H1 (cell line): ENCODE measurements around the gene CAMK2N2. TPM values are rescaled to one million over a fixed set of nuclear protein-coding genes. Genes with fewer than 3 reads are reported as not detected.

Source experiments
- CTCF ChIA-PET: fragments of 300-600 bp; sonication (Branson Sonifier 250); formaldehyde crosslinking; loops from one replicate; lab custom pipeline; 2021; ENCODE audit not compliant: partially characterized antibody; lab: Charles Lee
- POLR2A ChIA-PET: fragments of 300-600 bp; sonication (Branson Sonifier 250); formaldehyde crosslinking; loops from one replicate; lab custom pipeline; 2021; ENCODE audit warnings: inconsistent platforms; ENCODE audit not compliant: partially characterized antibody; lab: Charles Lee
- DNase-seq, 2 experiments: peaks; one replicate each; pipeline versions ENCODE4 v3.0.0 to v3.0.0-alpha.2; 2010 to 2022; ENCODE audit warnings: low spot score in 2 of 2, low read depth in 1 of 2, mixed read lengths in 1 of 2
- FAIRE-seq: peaks from 2 replicates; lab custom pipeline; 2011; peaks lifted over from hg19 to GRCh38; lab: Jason Lieb, UNC
- H2AFZ ChIP-seq: 2 replicates; pipeline ENCODE4 v1.8.1; 2012; ENCODE audit warnings: low read length, inconsistent platforms
- H2AK5ac ChIP-seq: 2 replicates; pipeline ENCODE4 v1.6.1; 2013; ENCODE audit warnings: low read depth, low read length
- H2BK120ac ChIP-seq: replicated peaks from 2 replicates; pipeline ENCODE3; 2013; ENCODE audit warnings: low read depth, low read length, inconsistent platforms
- H2BK12ac ChIP-seq: 2 replicates; pipeline ENCODE4 v1.6.1; 2013; ENCODE audit warnings: low read depth, low read length
- H2BK15ac ChIP-seq: 2 replicates; pipeline ENCODE4 v1.6.1; 2013; ENCODE audit warnings: low read length
- H2BK20ac ChIP-seq: 2 replicates; pipeline ENCODE4 v1.6.1; 2013; ENCODE audit warnings: low read length
- H2BK5ac ChIP-seq: 2 replicates; pipeline ENCODE4 v1.6.1; 2013; ENCODE audit warnings: low read depth, low read length
- H3K14ac ChIP-seq: 2 replicates; pipeline ENCODE4 v1.6.1; 2013; ENCODE audit warnings: inconsistent platforms; ENCODE audit not compliant: insufficient read length
- H3K18ac ChIP-seq: 2 replicates; pipeline ENCODE4 v1.6.1; 2013; ENCODE audit warnings: low read length; ENCODE audit errors: extremely low read depth
- H3K23ac ChIP-seq: 2 replicates; pipeline ENCODE4 v1.6.1; 2013; ENCODE audit warnings: inconsistent platforms; ENCODE audit not compliant: insufficient read length
- H3K23me2 ChIP-seq: 2 replicates; pipeline ENCODE4 v1.6.1; 2013; ENCODE audit warnings: low read depth, low read length
- H3K27ac ChIP-seq: 2 replicates; pipeline ENCODE4 v1.6.1; 2011; ENCODE audit warnings: low read depth, low read length, inconsistent platforms
- H3K27me3 ChIP-seq, 4 experiments: replicated peaks in 1 of 4; 1 replicate in 1 of 4; 2 replicates in 3 of 4; pipeline versions ENCODE4 v1.6.1 to v1.8.1; 2011 to 2013; ENCODE audit warnings: low read length in 3 of 4, mild to moderate bottlenecking in 3 of 4, inconsistent platforms in 2 of 4, mixed read lengths in 2 of 4, moderate library complexity in 1 of 4; ENCODE audit not compliant: control insufficient read depth in 3 of 4, insufficient read depth in 3 of 4; ENCODE audit errors: extremely low read depth in 1 of 4
- H3K36me3 ChIP-seq, 4 experiments: 2 replicates each; pipeline versions ENCODE4 v1.6.1 to v1.8.1; 2011 to 2013; ENCODE audit warnings: mild to moderate bottlenecking in 4 of 4, low read length in 3 of 4, moderate library complexity in 2 of 4, control low read depth in 1 of 4, inconsistent platforms in 1 of 4; ENCODE audit not compliant: insufficient read depth in 4 of 4, control insufficient read depth in 2 of 4
- H3K4ac ChIP-seq: replicated peaks from 2 replicates; pipeline ENCODE3; 2013; ENCODE audit warnings: low read length, low read depth, mixed read lengths, inconsistent platforms; ENCODE audit not compliant: insufficient read length
- H3K4me1 ChIP-seq, 4 experiments: replicated peaks in 1 of 4; 1 replicate in 1 of 4; 2 replicates in 3 of 4; pipeline versions ENCODE4 v1.6.1 to v1.8.1; 2011 to 2013; ENCODE audit warnings: low read length in 3 of 4, inconsistent platforms in 2 of 4, mixed read lengths in 1 of 4; ENCODE audit not compliant: insufficient read depth in 4 of 4, control insufficient read depth in 3 of 4
- H3K4me2 ChIP-seq, 2 experiments: 2 replicates each; pipeline versions ENCODE4 v1.6.1 to v1.8.1; 2011 to 2013; ENCODE audit warnings: low read depth in 2 of 2, low read length in 2 of 2, control low read depth in 1 of 2, inconsistent platforms in 1 of 2, mild to moderate bottlenecking in 1 of 2; ENCODE audit not compliant: insufficient read depth in 1 of 2
- H3K4me3 ChIP-seq, 4 experiments: fragments of 200-600, 300-600 bp in 1 of 4; sonication (generic), shearing (Covaris generic), sonication (Bioruptor Twin) in 1 of 4; 2 replicates each; pipeline versions ENCODE4 v1.5.1 to v1.8.1; 2011 to 2016; ENCODE audit warnings: low read length in 4 of 4, low read depth in 3 of 4, control low read depth in 2 of 4, inconsistent platforms in 2 of 4, mild to moderate bottlenecking in 2 of 4, mixed read lengths in 1 of 4, moderate library complexity in 1 of 4; ENCODE audit not compliant: insufficient read depth in 2 of 4; ENCODE audit errors: extremely low read depth in 1 of 4
- H3K56ac ChIP-seq: replicated peaks from 2 replicates; pipeline ENCODE3; 2013; ENCODE audit warnings: low read depth, mild to moderate bottlenecking, mixed read lengths, low read length, inconsistent platforms; ENCODE audit not compliant: insufficient read length
- H3K79me1 ChIP-seq: 2 replicates; pipeline ENCODE4 v1.6.1; 2013; ENCODE audit warnings: low read depth, low read length, control low read depth
- H3K79me2 ChIP-seq, 2 experiments: 2 replicates each; pipeline versions ENCODE4 v1.6.1 to v1.8.1; 2012 to 2013; ENCODE audit warnings: low read length in 2 of 2, mild to moderate bottlenecking in 2 of 2, inconsistent platforms in 1 of 2; ENCODE audit not compliant: insufficient read depth in 2 of 2, control insufficient read depth in 1 of 2
- H3K9ac ChIP-seq, 4 experiments: replicated peaks in 1 of 4; 1 replicate in 1 of 4; 2 replicates in 3 of 4; pipeline versions ENCODE4 v1.6.1 to v1.8.1; 2011 to 2013; ENCODE audit warnings: low read depth in 3 of 4, low read length in 3 of 4, control low read depth in 2 of 4, mild to moderate bottlenecking in 2 of 4, moderate library complexity in 2 of 4, inconsistent platforms in 1 of 4; ENCODE audit errors: extremely low read depth in 1 of 4
- H3K9me3 ChIP-seq, 2 experiments: 2 replicates each; pipeline versions ENCODE4 v1.6.1 to v1.8.1; 2012 to 2013; ENCODE audit warnings: mild to moderate bottlenecking in 2 of 2, moderate library complexity in 2 of 2, control low read depth in 1 of 2, inconsistent platforms in 1 of 2, low read depth in 1 of 2, low read length in 1 of 2, mixed read lengths in 1 of 2; ENCODE audit not compliant: insufficient read depth in 2 of 2
- H4K20me1 ChIP-seq, 2 experiments: replicated peaks in 1 of 2; 2 replicates each; pipeline versions ENCODE3 to v1.8.1; 2011 to 2013; ENCODE audit warnings: inconsistent platforms in 2 of 2, low read length in 2 of 2, mild to moderate bottlenecking in 1 of 2; ENCODE audit not compliant: insufficient read depth in 2 of 2, control insufficient read depth in 1 of 2
- H4K5ac ChIP-seq: 2 replicates; pipeline ENCODE4 v1.6.1; 2013; ENCODE audit warnings: low read length, low read depth, mixed read lengths, inconsistent platforms; ENCODE audit not compliant: insufficient read length
- H4K8ac ChIP-seq: 2 replicates; pipeline ENCODE4 v1.8.0; 2013; ENCODE audit warnings: mild to moderate bottlenecking, moderate library complexity, low read length, inconsistent platforms; ENCODE audit not compliant: insufficient read depth; ENCODE audit errors: extremely low read depth
- H4K91ac ChIP-seq: replicated peaks from 2 replicates; pipeline ENCODE3; 2013; ENCODE audit warnings: low read length, mixed read lengths, inconsistent platforms; ENCODE audit not compliant: insufficient read length
- BCL11A ChIP-seq, 2 experiments: IDR thresholded peaks; one replicate each; pipeline ENCODE4 v1.6.1; 2011; ENCODE audit warnings: low read depth in 2 of 2, low read length in 2 of 2, mild to moderate bottlenecking in 2 of 2
- CBX8 ChIP-seq: fragments of 300-800, 300-1000 bp; sonication (generic); IDR thresholded peaks from 2 replicates; pipeline ENCODE4 v1.7.1; 2016; ENCODE audit warnings: low read depth, low read length, borderline replicate concordance
- CEBPB ChIP-seq: IDR thresholded peaks from 2 replicates; pipeline ENCODE4 v1.6.1; 2012; ENCODE audit warnings: low read depth, low read length
- HDAC6 ChIP-seq: IDR thresholded peaks from one replicate; pipeline ENCODE4 v1.7.1; 2012; ENCODE audit warnings: low read depth, mild to moderate bottlenecking, inconsistent platforms, low read length, moderate library complexity
- MAX ChIP-seq: IDR thresholded peaks from 2 replicates; pipeline ENCODE4 v1.6.1; 2012; ENCODE audit warnings: inconsistent platforms
- SIX5 ChIP-seq: IDR thresholded peaks from 2 replicates; pipeline ENCODE4 v1.6.1; 2011; ENCODE audit warnings: mild to moderate bottlenecking, low read depth, low read length
- SP4 ChIP-seq: IDR thresholded peaks from 2 replicates; pipeline ENCODE4 v1.6.1; 2012; ENCODE audit warnings: low read length, inconsistent platforms
- SUZ12 ChIP-seq: fragments of 200-600 bp; sonication (generic); IDR thresholded peaks from 2 replicates; pipeline ENCODE4 v1.6.1; 2012; ENCODE audit warnings: mild to moderate bottlenecking, inconsistent platforms, low read length, moderate library complexity, mixed read lengths
- TAF1 ChIP-seq: IDR thresholded peaks from 2 replicates; pipeline ENCODE4 v1.6.1; 2011; ENCODE audit warnings: mild to moderate bottlenecking, low read depth, low read length
- TBP ChIP-seq: IDR thresholded peaks from 2 replicates; pipeline ENCODE4 v1.6.1; 2011; ENCODE audit warnings: low read depth, low read length, improper control_type of control experiment
- WGBS, 2 experiments: shearing (Covaris generic) in 1 of 2; methylation state at CpG; one replicate each; pipeline versions ENCODE4 v1.1.6 to v1.1.7; 2013 to 2015; ENCODE audit warnings: low lambda C conversion rate in 2 of 2, mixed read lengths in 2 of 2, inconsistent platforms in 1 of 2, low coverage in 1 of 2, missing lambda C conversion rate in 1 of 2; ENCODE audit not compliant: insufficient replicate concordance in 2 of 2, insufficient coverage in 1 of 2, insufficient read length in 1 of 2; ENCODE audit errors: extremely low coverage in 1 of 2, missing lambda C conversion rate in 1 of 2; 5-methylcytosine and 5-hydroxymethylcytosine counted together
- polyA plus RNA-seq, 7 experiments: library from polyadenylated mRNA; depleted of rRNA in 3 of 7; stranded (reverse) in 5 of 7; unstranded in 2 of 7; fragments of >200 nt in 5 of 7; fragments of 200-250 nt in 2 of 7; gene quantifications; 1 replicate in 5 of 7; 2 replicates in 1 of 7; 4 replicates in 1 of 7; pipeline versions ENCODE4 v1.2.1 to v1.2.3, GENCODE V29; 2011 to 2013; ENCODE audit warnings: missing spikeins in 2 of 7, mixed read lengths in 2 of 7
- total RNA-seq: library from RNA; stranded (reverse); fragmentation: NEBNext Ultra II Directional; extraction: Animal tissue kit (Norgen Biotek cat#: 25700); gene quantifications from 2 replicates; pipeline ENCODE4 v1.2.1, GENCODE V29; 2021
- TF ChIP-seq, protein P1 (sequence below), 3 experiments: IDR thresholded peaks; 1 replicate in 2 of 3; 2 replicates in 1 of 3; pipeline versions ENCODE4 v1.5.1 to v1.6.1; 2011; ENCODE audit warnings: low read length in 3 of 3, mild to moderate bottlenecking in 3 of 3, inconsistent platforms in 2 of 3, low read depth in 1 of 3, moderate library complexity in 1 of 3; ENCODE audit not compliant: insufficient read depth in 1 of 3; ENCODE audit errors: control extremely low read depth in 1 of 3

CAMK2N2 gene
- total and polyA plus RNA-seq, 2 of the 8 experiments (the other 6 are each of a cell fraction or from before 2014, with no cell fraction given) = 4.0 to 17.7 TPM

DNA sequence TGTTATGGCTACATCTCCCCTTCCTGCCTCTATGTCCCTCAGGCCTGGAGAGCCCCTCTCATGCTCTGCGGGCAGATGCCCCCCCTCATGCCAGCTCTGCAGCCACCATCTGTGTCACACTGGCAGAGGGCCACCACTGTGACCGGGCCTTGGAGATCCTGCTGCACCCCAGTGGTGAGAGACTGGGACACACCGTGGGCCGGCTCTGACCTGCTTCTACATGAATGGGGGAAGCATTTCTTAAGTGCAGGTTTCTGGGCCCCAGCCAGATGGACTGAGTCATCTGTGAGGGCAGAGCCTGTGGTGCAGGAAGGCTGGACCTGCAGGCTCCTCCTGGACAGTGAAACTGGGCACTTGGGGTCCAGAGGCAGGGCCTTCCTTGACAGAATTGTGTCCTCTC, 27.1 kb downstream of the CAMK2N2 start:
- peaks cover 4 to 7% of the 10 kb centered on the region in 2 experiments for H4K20me1 ChIP-seq
- ChIA-PET POLR2A (interaction anchor here (1.2 kb wide), 1 partner anchor 9 kb away, joined by 3 read pairs; no protein-coding TSS in a partner anchor), CTCF (interaction anchor here (0.7 kb wide), 1 partner anchor 1000 kb away, joined by 3 read pairs; no protein-coding TSS in a partner anchor)
- no peak for TF ChIP-seq SUZ12
- no peak for TF ChIP-seq CBX8
- TF ChIP-seq HDAC6 = no peak
- TF ChIP-seq TAF1 = no peak
- TF ChIP-seq TBP = no peak
- no peak for TF ChIP-seq SP4
- no peak for TF ChIP-seq MAX
- no peak for TF ChIP-seq SIX5
- TF ChIP-seq CEBPB = no peak
- TF ChIP-seq, protein P1, sequence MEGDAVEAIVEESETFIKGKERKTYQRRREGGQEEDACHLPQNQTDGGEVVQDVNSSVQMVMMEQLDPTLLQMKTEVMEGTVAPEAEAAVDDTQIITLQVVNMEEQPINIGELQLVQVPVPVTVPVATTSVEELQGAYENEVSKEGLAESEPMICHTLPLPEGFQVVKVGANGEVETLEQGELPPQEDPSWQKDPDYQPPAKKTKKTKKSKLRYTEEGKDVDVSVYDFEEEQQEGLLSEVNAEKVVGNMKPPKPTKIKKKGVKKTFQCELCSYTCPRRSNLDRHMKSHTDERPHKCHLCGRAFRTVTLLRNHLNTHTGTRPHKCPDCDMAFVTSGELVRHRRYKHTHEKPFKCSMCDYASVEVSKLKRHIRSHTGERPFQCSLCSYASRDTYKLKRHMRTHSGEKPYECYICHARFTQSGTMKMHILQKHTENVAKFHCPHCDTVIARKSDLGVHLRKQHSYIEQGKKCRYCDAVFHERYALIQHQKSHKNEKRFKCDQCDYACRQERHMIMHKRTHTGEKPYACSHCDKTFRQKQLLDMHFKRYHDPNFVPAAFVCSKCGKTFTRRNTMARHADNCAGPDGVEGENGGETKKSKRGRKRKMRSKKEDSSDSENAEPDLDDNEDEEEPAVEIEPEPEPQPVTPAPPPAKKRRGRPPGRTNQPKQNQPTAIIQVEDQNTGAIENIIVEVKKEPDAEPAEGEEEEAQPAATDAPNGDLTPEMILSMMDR (IDR thresholded peaks at IDR 0.05; ENCODE audit: control extremely low read depth in 1 of 3, insufficient read depth in 1 of 3, low read depth in 1 of 3, low read length in 3 of 3) = no peak
- TF ChIP-seq BCL11A (IDR thresholded peaks at IDR 0.05; ENCODE audit: low read depth in 2 of 2, low read length in 2 of 2) = no peak
- H3K9me3 ChIP-seq = no peaks in the 10 kb centered on the region
- H3K23me2 ChIP-seq = peaks cover 8% of the 10 kb centered on the region; the same call in 1 of the 2 replicates
- peaks cover 27 to 44% (median 38%) of the 10 kb centered on the region in 4 experiments for H3K27me3 ChIP-seq
- no peak overlapping the region for H2AFZ ChIP-seq
- H2BK5ac ChIP-seq = no peak overlapping the region
- no peak overlapping the region for H4K8ac ChIP-seq
- no peak overlapping the region for H3K9ac ChIP-seq
- H3K23ac ChIP-seq = no peak overlapping the region
- no peak overlapping the region for H3K4me3 ChIP-seq
- DNase-seq (no peak), FAIRE-seq (no peak)
- no peak overlapping the region for H2BK12ac ChIP-seq
- peaks cover 0 to 14% (median 2%) of the 10 kb centered on the region in 4 experiments; a peak in 3 of 7 replicates for H3K4me1 ChIP-seq
- H3K79me1 ChIP-seq = no peaks in the 10 kb centered on the region
- H2AK5ac ChIP-seq = no peak overlapping the region
- WGBS, 2 experiments = 87% methylated on average over 4 of the region's 4 CpGs; no CpG with 5 or more reads in 1 of the 2 experiments
- no peak overlapping the region for H3K18ac ChIP-seq
- H2BK120ac ChIP-seq = no peak overlapping the region
- no peak overlapping the region for H3K14ac ChIP-seq
- no peak overlapping the region for H4K91ac ChIP-seq
- no peak overlapping the region for H2BK20ac ChIP-seq
- no peaks in the 10 kb centered on the region for H3K79me2 ChIP-seq
- H3K27ac ChIP-seq = no peak overlapping the region
- H3K4me2 ChIP-seq = no peak overlapping the region
- H3K36me3 ChIP-seq = peaks cover 0 to 8% (median 0%) of the 10 kb centered on the region in 4 experiments; a peak in 1 of 8 replicates
- H2BK15ac ChIP-seq = no peak overlapping the region
- no peak overlapping the region for H3K56ac ChIP-seq
- no peak overlapping the region for H4K5ac ChIP-seq
- H3K4ac ChIP-seq = no peak overlapping the region
